GM03348 (cell line): Measurements from ENCODE around the gene PPIL6.

Source experiments
- DNase-seq: peaks from one replicate; pipeline ENCODE4 v3.0.0; 2012; ENCODE audit warnings: low spot score

PPIL6 gene

GRCh38 chr6:109449064-109449794 lies 8.8 kb upstream of the PPIL6 start:
- no peak for DNase-seq

- no peak for DNase-seq
Measured at GRCh38 chr6:109448615-109449014, 8.2 kb upstream of the PPIL6 start.

GRCh38 chr6:109447878-109448555 lies 7.6 kb upstream of the PPIL6 start:
- DNase-seq, result no peak

GRCh38 chr6:109447087-109447486 lies 6.7 kb upstream of the PPIL6 start:
- no peak for DNase-seq

- DNase-seq, result no peak
Measured at GRCh38 chr6:109446541-109446940, 6.1 kb upstream of the PPIL6 start.

- no peak for DNase-seq
Measured at GRCh38 chr6:109446072-109446471, 5.6 kb upstream of the PPIL6 start.

- DNase-seq, result no peak
Measured at GRCh38 chr6:109445382-109445781, 5.0 kb upstream of the PPIL6 start.

GRCh38 chr6:109443425-109443950 lies 3.1 kb upstream of the PPIL6 start:
- DNase-seq, result no peak

GRCh38 chr6:109442393-109442924 lies 2.0 kb upstream of the PPIL6 start:
- no peak for DNase-seq

GRCh38 chr6:109441069-109441816 lies 815 bp upstream of the PPIL6 start:
- DNase-seq, result peak; percentile 64

GRCh38 chr6:109436041-109436440 lies 4.4 kb downstream of the PPIL6 start:
- DNase-seq, result no peak

GRCh38 chr6:109434456-109434855 lies 6.0 kb downstream of the PPIL6 start:
- no peak for DNase-seq

- DNase-seq, result no peak
Measured at GRCh38 chr6:109429496-109429895, 10.9 kb downstream of the PPIL6 start.

- DNase-seq, result peak; percentile 56
Measured at GRCh38 chr6:109428889-109429477, 11.4 kb downstream of the PPIL6 start.

GRCh38 chr6:109424946-109425345 lies 15.5 kb downstream of the PPIL6 start:
- DNase-seq, result no peak

GRCh38 chr6:109421184-109421583 lies 19.2 kb downstream of the PPIL6 start:
- no peak for DNase-seq

GRCh38 chr6:109420751-109421150 lies 19.7 kb downstream of the PPIL6 start:
- DNase-seq, result no peak

- DNase-seq, result no peak
Measured at GRCh38 chr6:109417646-109418045, 22.8 kb downstream of the PPIL6 start.

- DNase-seq, result no peak
Measured at GRCh38 chr6:109411034-109411433, 29.4 kb downstream of the PPIL6 start.

GRCh38 chr6:109406196-109406595 lies 34.2 kb downstream of the PPIL6 start:
- peak; percentile 72 for DNase-seq

GRCh38 chr6:109397020-109397419 lies 43.4 kb downstream of the PPIL6 start:
- peak; percentile 52 for DNase-seq
